SK-N-MC (cell line): ENCODE measurements around the gene RYR2.
A peak's percentile ranks its signal among the peaks of the same experiment; 100 is the strongest.

Experiments
- DNase-seq: peaks from one replicate; pipeline ENCODE4 v3.0.0-alpha.2; 2011; ENCODE audit warnings: low read depth, low spot score
- H3K27ac ChIP-seq: fragments of 200-600 bp; sonication (generic); 2 replicates; pipeline ENCODE4 v1.5.1; 2016; ENCODE audit warnings: mixed run types
- H3K36me3 ChIP-seq: fragments of 200-600 bp; sonication (generic); 2 replicates; pipeline ENCODE4 v1.6.1; 2017; ENCODE audit warnings: antibody characterized with exemption, low read length, mixed read lengths; ENCODE audit not compliant: insufficient read depth
- H3K4me3 ChIP-seq: fragments of 200-600 bp; sonication (generic); 2 replicates; pipeline ENCODE4 v1.5.1; 2016
- H3K9ac ChIP-seq: fragments of 200-600 bp; sonication (generic); 2 replicates; pipeline ENCODE4 v1.8.0; 2017; ENCODE audit warnings: mixed run types, mixed read lengths; ENCODE audit not compliant: insufficient read length
- H3K9me3 ChIP-seq: fragments of 200-600 bp; sonication (generic); 2 replicates; pipeline ENCODE4 v1.6.1; 2017; ENCODE audit warnings: low read depth, mild to moderate bottlenecking, antibody characterized with exemption, low read length, moderate library complexity, mixed read lengths
- EZH2 ChIP-seq: fragments of 200-600 bp; sonication (generic); IDR thresholded peaks from one replicate; pipeline ENCODE4 v1.6.1; 2017; ENCODE audit warnings: antibody characterized with exemption
- FOXP2 ChIP-seq: optimal IDR thresholded peaks from 2 replicates; pipeline ENCODE3; 2011; ENCODE audit warnings: mild to moderate bottlenecking, moderate library complexity; ENCODE audit not compliant: insufficient read depth; ENCODE audit errors: extremely low read length, control extremely low read depth
- POLR2AphosphoS5 ChIP-seq: IDR thresholded peaks from 2 replicates; pipeline ENCODE4 v1.6.1; 2012; ENCODE audit warnings: mild to moderate bottlenecking, low read depth, low read length, borderline replicate concordance

Gene RYR2

DNA sequence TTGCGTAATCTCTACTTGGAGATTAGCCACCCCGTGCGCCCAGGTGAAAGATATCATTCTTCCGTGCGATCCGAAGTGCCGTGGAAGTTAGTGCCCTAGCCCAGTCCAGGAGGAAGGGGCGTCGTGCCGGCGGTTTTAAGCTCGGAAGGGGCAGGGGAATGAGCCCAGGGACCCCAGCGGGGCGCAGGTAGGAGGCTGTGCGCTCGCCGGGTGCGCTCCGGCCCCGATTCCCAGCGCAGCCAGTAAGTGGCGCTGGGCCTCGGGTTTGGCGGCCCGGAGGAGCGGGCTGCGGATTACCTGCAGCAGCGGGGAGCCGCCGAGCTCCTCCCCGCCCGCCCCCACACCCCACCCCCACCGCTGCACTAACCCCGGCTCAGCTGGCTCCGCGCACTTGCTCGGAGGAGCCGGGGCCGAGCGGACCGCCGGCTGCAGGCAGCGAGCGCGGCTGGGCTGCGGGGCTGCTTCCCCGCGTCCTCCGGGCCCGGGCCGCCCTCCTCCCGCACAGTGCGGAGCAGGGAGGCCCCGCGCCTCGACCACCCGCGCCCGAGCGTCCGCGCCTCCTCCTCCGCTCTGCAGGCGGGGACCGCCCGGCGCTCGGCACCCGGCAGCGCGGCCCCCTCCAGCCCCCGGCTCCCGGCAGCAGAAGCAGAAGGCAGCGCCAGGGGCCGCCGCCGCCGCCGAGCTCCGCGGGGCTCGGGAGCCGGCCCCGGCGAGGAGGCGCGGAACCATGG, at the start of gene RYR2:
Gene RYR2, plus strand, starts transcription at position 390 of the 731 bp plus-strand sequence. Its CDS starts 338 bp downstream, at position 728.
- H3K9me3 ChIP-seq: no peaks in the 10 kb centered on the region
- no peak within 1 kb of the TSS for H3K27ac ChIP-seq
- TF ChIP-seq EZH2 (no peak), POLR2AphosphoS5 (no peak), FOXP2 (no peak)
- peak within 1 kb of the TSS; percentile 91 for H3K4me3 ChIP-seq
- no peak for DNase-seq
- H3K9ac ChIP-seq: peak within 1 kb of the TSS; percentile 4
- H3K36me3 ChIP-seq: no peaks in the 10 kb centered on the region

DNA sequence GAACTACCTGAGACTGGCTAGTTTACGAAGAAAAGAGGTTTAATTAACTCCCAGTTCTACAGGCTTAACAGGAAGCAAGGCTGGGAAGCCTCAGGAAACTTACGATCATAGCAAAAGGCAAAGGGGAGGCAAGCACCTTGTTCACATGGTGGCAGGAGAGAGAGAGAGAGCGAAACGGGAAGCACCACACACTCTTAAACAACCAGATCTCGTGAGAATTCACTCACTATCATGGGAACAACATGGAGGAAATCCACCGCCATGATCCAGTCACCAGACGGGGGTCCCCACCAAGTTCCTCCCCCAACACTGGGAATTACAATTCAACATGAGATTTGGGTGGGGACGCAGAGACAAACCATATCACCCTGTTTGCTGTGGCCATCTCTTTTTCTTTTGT, 49.5 kb upstream of the RYR2 start:
- H3K9ac ChIP-seq: no peak overlapping the region
- no peaks in the 10 kb centered on the region for H3K9me3 ChIP-seq
- no peak overlapping the region for H3K4me3 ChIP-seq
- no peak overlapping the region for H3K27ac ChIP-seq
- no peak for DNase-seq
- TF ChIP-seq FOXP2 (no peak), EZH2 (no peak), POLR2AphosphoS5 (no peak)
- H3K36me3 ChIP-seq: no peaks in the 10 kb centered on the region

DNA sequence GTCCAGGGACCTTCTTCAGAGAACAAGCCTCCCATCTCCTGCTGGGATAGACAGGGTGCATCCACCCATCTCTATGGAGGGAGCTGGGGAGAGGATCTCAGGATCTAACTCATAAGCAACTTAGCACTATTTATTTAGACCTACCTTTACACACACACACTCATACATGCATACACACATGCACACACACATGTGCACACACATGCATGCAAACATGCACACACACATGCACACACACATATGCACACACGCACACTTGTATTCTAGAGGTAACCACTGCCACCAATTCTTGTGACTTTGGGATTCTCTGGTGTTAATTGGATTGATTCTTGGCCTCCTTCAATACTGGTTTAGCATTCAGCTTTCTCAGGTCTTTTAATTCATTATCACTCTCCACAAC, 47.5 kb upstream of the RYR2 start:
- DNase-seq: no peak
- Histone ChIP-seq H3K9ac (no peak overlapping the region), H3K9me3 (no peaks in the 10 kb centered on the region), H3K27ac (no peak overlapping the region), H3K36me3 (no peaks in the 10 kb centered on the region), H3K4me3 (no peak overlapping the region)
- TF ChIP-seq FOXP2 (no peak), EZH2 (no peak), POLR2AphosphoS5 (no peak)

DNA sequence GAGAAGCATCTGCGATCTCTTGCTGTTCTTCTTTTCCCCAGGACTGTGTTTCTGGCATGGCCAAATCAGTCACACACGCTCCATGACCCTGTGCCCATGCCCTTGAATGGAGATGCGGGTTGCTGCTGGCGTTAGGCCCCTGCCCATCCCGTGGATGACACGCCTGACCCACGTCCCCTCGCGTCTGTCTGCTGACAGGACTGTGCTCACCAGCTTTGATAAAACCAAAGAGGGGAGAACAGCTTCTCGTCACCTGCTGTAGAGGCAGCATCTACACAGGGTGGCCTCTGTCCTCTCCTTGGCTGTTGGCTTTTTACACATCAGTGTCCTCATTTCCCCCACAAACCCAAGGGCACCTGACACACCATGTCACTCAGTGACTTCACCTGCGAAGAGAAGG, 44.6 kb upstream of the RYR2 start:
- H3K36me3 ChIP-seq: no peaks in the 10 kb centered on the region
- H3K27ac ChIP-seq: no peak overlapping the region
- no peak for TF ChIP-seq POLR2AphosphoS5
- TF ChIP-seq FOXP2: no peak
- H3K9ac ChIP-seq: no peak overlapping the region
- no peak overlapping the region for H3K4me3 ChIP-seq
- H3K9me3 ChIP-seq: no peaks in the 10 kb centered on the region
- no peak for DNase-seq

DNA sequence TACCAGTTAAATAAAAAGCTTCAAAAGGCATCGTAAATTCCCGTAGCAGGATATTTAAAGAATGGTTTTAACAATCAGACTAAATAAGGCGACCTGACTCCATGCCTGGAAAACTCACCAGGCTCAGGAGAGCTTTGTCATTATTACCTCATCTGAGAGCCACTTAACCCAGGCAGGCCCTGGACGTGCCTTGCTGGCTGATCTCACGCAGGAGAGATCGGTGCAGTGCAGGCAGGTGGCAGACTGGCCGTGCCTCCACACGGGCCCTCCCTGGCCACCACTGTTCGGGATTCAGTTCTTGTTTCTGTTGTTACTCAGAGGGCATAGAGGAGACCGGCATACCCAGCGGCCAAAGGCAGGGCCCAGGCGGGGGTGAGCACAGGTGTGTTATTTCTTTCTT, 44.1 kb upstream of the RYR2 start:
- no peak for DNase-seq
- Histone ChIP-seq H3K36me3 (no peaks in the 10 kb centered on the region), H3K9ac (no peak overlapping the region), H3K9me3 (no peaks in the 10 kb centered on the region), H3K27ac (no peak overlapping the region), H3K4me3 (no peak overlapping the region)
- TF ChIP-seq FOXP2: no peak

DNA sequence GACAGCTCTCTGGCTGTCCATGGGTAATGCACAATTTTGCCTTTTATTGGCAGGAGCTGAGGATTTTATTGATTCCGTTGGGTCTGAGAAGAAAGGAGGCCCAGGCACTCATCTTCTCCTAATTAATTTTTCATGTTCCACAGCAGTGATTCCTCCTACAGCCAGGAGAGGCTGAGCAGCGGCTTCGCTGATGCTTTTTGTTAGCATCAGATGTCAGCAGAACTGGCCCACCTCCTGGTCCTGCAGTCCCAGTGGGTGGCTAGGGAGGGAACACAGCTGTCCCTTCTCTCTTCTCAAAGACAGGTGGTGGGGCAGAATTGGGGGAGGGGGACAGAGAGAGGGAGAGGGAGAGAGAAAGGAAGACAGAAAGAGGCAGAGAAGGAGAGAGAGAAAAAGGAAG, 43.4 kb upstream of the RYR2 start:
- Histone ChIP-seq H3K9me3 (no peaks in the 10 kb centered on the region), H3K4me3 (no peak overlapping the region), H3K36me3 (no peaks in the 10 kb centered on the region), H3K9ac (no peak overlapping the region), H3K27ac (no peak overlapping the region)
- TF ChIP-seq POLR2AphosphoS5 (no peak), FOXP2 (no peak), EZH2 (no peak)
- DNase-seq: no peak

DNA sequence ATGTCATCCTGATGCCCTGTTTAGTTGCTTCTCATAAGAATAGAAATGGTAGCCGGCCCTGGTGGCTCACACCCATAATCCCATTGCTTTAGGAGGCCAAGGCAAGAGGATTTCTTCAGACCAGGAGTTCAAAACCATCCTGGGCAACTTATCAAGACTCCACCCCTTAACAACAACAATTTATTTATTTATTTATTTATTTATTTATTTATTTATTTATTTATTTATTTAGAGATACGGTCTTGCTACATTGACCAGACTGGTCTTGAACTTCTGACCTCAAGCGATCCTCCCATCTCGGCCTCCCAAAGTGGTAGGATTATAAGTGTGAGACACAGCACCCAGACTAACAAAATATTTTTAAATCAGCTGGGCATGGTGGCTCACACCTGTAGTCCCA, 41.8 kb upstream of the RYR2 start:
- no peak for TF ChIP-seq EZH2
- no peak for TF ChIP-seq POLR2AphosphoS5
- TF ChIP-seq FOXP2: no peak
- no peaks in the 10 kb centered on the region for H3K9me3 ChIP-seq
- no peaks in the 10 kb centered on the region for H3K36me3 ChIP-seq
- H3K4me3 ChIP-seq: no peak overlapping the region
- H3K27ac ChIP-seq: no peak overlapping the region
- no peak for DNase-seq
- H3K9ac ChIP-seq: no peak overlapping the region

DNA sequence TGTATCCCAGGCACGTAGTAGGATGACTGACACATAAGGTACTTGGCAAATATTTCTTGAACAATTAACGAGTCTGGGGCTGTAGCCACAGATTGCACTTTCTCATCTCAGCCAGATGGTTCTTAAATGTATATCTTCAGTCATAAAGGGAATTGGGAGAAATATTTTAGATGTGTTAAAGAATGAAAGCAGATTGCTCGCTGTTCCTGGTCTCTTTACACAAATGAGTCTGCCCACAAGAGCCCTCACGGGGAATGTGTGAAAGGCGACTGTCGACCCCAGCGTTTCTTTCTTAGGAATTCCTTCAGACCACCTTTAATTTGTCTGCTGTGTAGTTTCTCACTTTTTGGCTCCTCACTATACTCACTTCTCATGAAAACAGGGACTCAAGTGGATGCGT, 38.5 kb upstream of the RYR2 start:
- H3K9me3 ChIP-seq: no peaks in the 10 kb centered on the region
- H3K27ac ChIP-seq: no peak overlapping the region
- no peak overlapping the region for H3K9ac ChIP-seq
- TF ChIP-seq FOXP2 (no peak), EZH2 (no peak), POLR2AphosphoS5 (no peak)
- DNase-seq: no peak
- no peaks in the 10 kb centered on the region for H3K36me3 ChIP-seq
- no peak overlapping the region for H3K4me3 ChIP-seq

DNA sequence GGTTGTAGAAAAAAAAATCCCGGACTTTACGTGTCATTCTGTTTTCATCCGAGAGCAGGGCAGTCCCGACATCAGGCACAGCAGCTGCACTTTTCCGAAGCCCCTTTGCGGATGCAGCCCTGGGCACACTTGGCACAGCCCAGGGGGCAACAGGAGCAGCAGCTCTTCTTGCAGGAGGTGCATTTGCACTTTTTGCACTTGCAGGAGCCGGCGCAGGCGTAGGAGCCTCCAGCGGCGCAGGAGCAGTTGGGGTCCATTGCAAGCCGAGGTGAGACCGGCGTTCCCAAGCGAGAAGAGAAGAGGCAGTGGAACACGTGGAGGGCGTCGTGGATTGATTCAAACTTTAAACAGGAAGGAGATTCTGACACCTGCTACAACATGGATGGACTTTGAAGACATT, 37.9 kb upstream of the RYR2 start, which contains the start of gene MT1HL1:
Gene MT1HL1, minus strand, starts transcription at position 326 of the 400 bp plus-strand sequence. Its CDS starts 69 bp downstream, at position 257.
- no peak for DNase-seq
- TF ChIP-seq EZH2: no peak
- no peak for TF ChIP-seq POLR2AphosphoS5
- no peaks in the 10 kb centered on the region for H3K36me3 ChIP-seq
- H3K4me3 ChIP-seq: no peak within 1 kb of the TSS
- H3K9ac ChIP-seq: no peak within 1 kb of the TSS
- H3K9me3 ChIP-seq: no peaks in the 10 kb centered on the region
- H3K27ac ChIP-seq: no peak within 1 kb of the TSS
